ENCODE results near the gene CAT.
"Not testable (repeated sequence)": the region's sequence is repeated elsewhere in the genome, so short reads cannot be mapped to it uniquely, and the experiment has no call there.

Gene CAT

DNA sequence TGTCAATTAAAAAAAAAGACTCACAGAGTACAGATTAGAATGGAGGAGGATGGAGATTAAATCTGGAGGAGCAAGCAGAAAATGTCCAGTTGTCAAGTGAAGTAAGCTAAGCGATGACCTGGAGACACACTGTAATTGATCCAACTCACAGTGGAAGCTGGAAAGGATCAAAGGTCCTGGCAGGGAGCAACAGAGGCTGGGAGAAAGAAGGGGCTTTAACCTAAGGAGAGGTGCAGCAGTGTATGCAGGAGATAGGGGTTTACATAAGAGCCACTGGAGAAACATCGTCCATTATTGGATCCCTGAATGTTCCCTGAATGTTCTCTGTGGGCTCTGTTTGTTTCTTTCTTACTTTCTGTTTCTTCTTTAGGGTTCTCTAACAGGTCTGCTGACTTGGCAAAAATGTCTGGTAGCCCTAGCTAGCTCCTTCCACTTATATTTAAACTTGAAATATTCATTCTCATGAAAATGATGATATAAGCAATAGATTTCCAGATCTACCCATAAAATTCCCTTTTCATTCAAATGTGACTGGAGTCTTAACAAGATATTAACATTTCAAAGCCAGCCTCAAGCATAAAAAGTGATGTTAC is 30.1 kb upstream of the CAT start:
- Histone ChIP-seq H3K9me3 (ENCODE audit: insufficient read depth, low read depth, low read length) (peaks cover 11% of the 10 kb centered on the region), H3K36me3 (ENCODE audit: insufficient read depth, low read depth, low read length) (no peaks in the 10 kb centered on the region), H3K27me3 (ENCODE audit: insufficient read depth, low read length) (no peaks in the 10 kb centered on the region), H3K4me1 (ENCODE audit: insufficient read depth, low read length) (no peaks in the 10 kb centered on the region), H3K27ac (ENCODE audit: low read length) (no peak overlapping the region), H3K9ac (ENCODE audit: low read depth, low read length) (no peak overlapping the region), H3K4me3 (ENCODE audit: low read length) (no peak overlapping the region)

GRCh38 chr11:34411111-34411510 is 27.6 kb upstream of the CAT start:
- Histone ChIP-seq H3K4me3 (ENCODE audit: low read length) (no peak overlapping the region), H3K9me3 (ENCODE audit: insufficient read depth, low read depth, low read length) (peaks cover 14% of the 10 kb centered on the region), H3K27me3 (ENCODE audit: insufficient read depth, low read length) (no peaks in the 10 kb centered on the region), H3K9ac (ENCODE audit: low read depth, low read length) (no peak overlapping the region), H3K4me1 (ENCODE audit: insufficient read depth, low read length) (no peaks in the 10 kb centered on the region), H3K27ac (ENCODE audit: low read length) (no peak overlapping the region), H3K36me3 (ENCODE audit: insufficient read depth, low read depth, low read length) (no peaks in the 10 kb centered on the region)

GRCh38 chr11:34411791-34412190 is 26.9 kb upstream of the CAT start:
- no peaks in the 10 kb centered on the region for H3K36me3 ChIP-seq (ENCODE audit: insufficient read depth, low read depth, low read length)
- no peak overlapping the region for H3K4me3 ChIP-seq (ENCODE audit: low read length)
- no peaks in the 10 kb centered on the region for H3K27me3 ChIP-seq (ENCODE audit: insufficient read depth, low read length)
- no peak overlapping the region for H3K27ac ChIP-seq (ENCODE audit: low read length)
- no peak overlapping the region for H3K9ac ChIP-seq (ENCODE audit: low read depth, low read length)
- peaks cover 14% of the 10 kb centered on the region for H3K9me3 ChIP-seq (ENCODE audit: insufficient read depth, low read depth, low read length)
- H3K4me1 ChIP-seq (ENCODE audit: insufficient read depth, low read length), result no peaks in the 10 kb centered on the region

DNA sequence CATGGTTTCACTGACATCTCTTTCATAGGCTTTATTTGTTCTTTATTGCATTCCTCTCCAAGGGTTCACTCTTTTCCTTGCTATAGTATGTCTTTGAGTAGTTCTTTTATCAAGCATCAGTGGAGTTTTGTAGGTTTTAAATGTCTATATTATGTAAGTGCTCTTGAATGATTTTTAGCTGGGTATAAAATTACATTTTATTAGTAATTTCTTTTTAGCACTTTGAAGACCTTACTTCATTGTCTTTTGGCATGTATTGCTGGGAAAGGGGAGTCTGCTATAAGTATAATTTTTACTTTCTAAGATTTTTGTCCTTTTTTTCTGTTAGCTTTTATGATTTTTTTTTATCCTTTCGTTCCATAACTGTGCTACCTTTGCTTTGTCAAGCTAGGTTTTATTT is 25.5 kb upstream of the CAT start:
- H3K27ac ChIP-seq (ENCODE audit: low read length), result no peak overlapping the region
- H3K36me3 ChIP-seq (ENCODE audit: insufficient read depth, low read depth, low read length), result no peaks in the 10 kb centered on the region
- peaks cover 14% of the 10 kb centered on the region for H3K9me3 ChIP-seq (ENCODE audit: insufficient read depth, low read depth, low read length)
- H3K4me1 ChIP-seq (ENCODE audit: insufficient read depth, low read length), result no peaks in the 10 kb centered on the region
- H3K9ac ChIP-seq (ENCODE audit: low read depth, low read length), result no peak overlapping the region
- no peak overlapping the region for H3K4me3 ChIP-seq (ENCODE audit: low read length)
- H3K27me3 ChIP-seq (ENCODE audit: insufficient read depth, low read length), result no peaks in the 10 kb centered on the region

DNA sequence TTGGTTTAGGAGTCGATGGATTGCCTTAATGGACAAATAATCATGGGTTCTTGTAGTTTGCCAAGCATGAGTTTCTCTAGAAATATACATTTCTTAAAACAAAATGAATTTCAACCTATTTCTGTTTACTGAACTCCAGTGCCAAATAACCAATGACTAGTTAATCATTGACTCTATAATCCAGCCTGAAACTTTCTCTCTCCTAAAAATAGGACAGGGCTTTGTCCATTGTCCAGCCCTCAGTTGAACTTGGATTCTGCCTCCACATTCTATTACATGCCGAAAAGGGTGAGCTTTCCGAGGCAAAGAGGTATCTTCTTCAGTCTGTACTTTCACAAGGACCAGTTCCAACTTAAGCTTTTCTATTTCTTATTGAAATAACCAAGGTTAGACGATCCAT is 23.2 kb upstream of the CAT start:
- H3K36me3 ChIP-seq (ENCODE audit: insufficient read depth, low read depth, low read length), result no peaks in the 10 kb centered on the region
- no peaks in the 10 kb centered on the region for H3K4me1 ChIP-seq (ENCODE audit: insufficient read depth, low read length)
- H3K9ac ChIP-seq (ENCODE audit: low read depth, low read length), result no peak overlapping the region
- no peak overlapping the region for H3K27ac ChIP-seq (ENCODE audit: low read length)
- no peaks in the 10 kb centered on the region for H3K27me3 ChIP-seq (ENCODE audit: insufficient read depth, low read length)
- H3K4me3 ChIP-seq (ENCODE audit: low read length), result no peak overlapping the region
- H3K9me3 ChIP-seq (ENCODE audit: insufficient read depth, low read depth, low read length), result peaks cover 14% of the 10 kb centered on the region

DNA sequence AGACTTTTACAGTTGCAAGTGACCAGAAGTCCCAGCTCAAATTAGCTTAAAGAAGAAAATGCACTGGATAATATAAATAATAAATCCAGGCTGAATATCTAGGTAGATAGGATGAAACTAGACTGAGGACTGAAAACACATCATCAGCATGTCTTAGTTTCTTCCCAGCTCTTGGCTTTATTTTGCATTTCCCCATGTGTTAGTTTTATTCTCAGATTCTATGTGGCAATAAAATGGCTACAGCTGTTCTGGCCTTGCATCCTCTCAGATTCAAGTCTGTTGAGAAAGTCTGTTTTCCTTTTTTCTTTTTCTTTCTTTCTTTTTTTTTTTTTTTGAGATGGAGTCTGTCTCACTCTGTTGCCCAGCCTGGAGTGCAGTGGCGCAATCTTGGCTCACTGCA is 22.6 kb upstream of the CAT start:
- peaks cover 14% of the 10 kb centered on the region for H3K9me3 ChIP-seq (ENCODE audit: insufficient read depth, low read depth, low read length)
- H3K27me3 ChIP-seq (ENCODE audit: insufficient read depth, low read length), result no peaks in the 10 kb centered on the region
- H3K4me3 ChIP-seq (ENCODE audit: low read length), result no peak overlapping the region
- H3K36me3 ChIP-seq (ENCODE audit: insufficient read depth, low read depth, low read length), result no peaks in the 10 kb centered on the region
- no peak overlapping the region for H3K27ac ChIP-seq (ENCODE audit: low read length)
- H3K9ac ChIP-seq (ENCODE audit: low read depth, low read length), result no peak overlapping the region
- H3K4me1 ChIP-seq (ENCODE audit: insufficient read depth, low read length), result no peaks in the 10 kb centered on the region

DNA sequence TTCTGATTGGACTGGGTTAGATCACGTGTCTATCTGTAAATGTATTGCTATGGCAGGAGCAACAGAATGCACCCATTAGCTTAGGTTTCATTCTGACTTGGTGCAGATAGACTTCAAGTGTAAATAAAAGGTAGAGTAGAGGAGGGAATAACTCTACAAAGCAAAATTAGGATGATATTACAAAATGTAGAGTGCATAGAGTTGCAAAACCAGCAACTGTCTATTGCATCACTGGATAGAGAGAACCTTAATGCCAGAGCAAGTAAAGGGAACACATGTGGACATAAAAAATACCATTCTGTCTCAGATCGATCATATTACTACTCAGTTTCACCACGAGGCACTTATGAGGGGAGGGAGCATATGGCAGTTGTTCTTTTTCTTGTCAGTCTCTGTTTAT is 22.0 kb upstream of the CAT start:
- H3K9me3 ChIP-seq (ENCODE audit: insufficient read depth, low read depth, low read length), result peaks cover 14% of the 10 kb centered on the region
- H3K9ac ChIP-seq (ENCODE audit: low read depth, low read length), result no peak overlapping the region
- H3K27ac ChIP-seq (ENCODE audit: low read length), result no peak overlapping the region
- H3K36me3 ChIP-seq (ENCODE audit: insufficient read depth, low read depth, low read length), result no peaks in the 10 kb centered on the region
- H3K27me3 ChIP-seq (ENCODE audit: insufficient read depth, low read length), result no peaks in the 10 kb centered on the region
- no peak overlapping the region for H3K4me3 ChIP-seq (ENCODE audit: low read length)
- no peaks in the 10 kb centered on the region for H3K4me1 ChIP-seq (ENCODE audit: insufficient read depth, low read length)

GRCh38 chr11:34417202-34417601 is 21.5 kb upstream of the CAT start:
- Histone ChIP-seq H3K4me3 (ENCODE audit: low read length) (no peak overlapping the region), H3K36me3 (ENCODE audit: insufficient read depth, low read depth, low read length) (no peaks in the 10 kb centered on the region), H3K27ac (ENCODE audit: low read length) (no peak overlapping the region), H3K9me3 (ENCODE audit: insufficient read depth, low read depth, low read length) (peaks cover 14% of the 10 kb centered on the region), H3K9ac (ENCODE audit: low read depth, low read length) (no peak overlapping the region), H3K4me1 (ENCODE audit: insufficient read depth, low read length) (no peaks in the 10 kb centered on the region), H3K27me3 (ENCODE audit: insufficient read depth, low read length) (no peaks in the 10 kb centered on the region)

DNA sequence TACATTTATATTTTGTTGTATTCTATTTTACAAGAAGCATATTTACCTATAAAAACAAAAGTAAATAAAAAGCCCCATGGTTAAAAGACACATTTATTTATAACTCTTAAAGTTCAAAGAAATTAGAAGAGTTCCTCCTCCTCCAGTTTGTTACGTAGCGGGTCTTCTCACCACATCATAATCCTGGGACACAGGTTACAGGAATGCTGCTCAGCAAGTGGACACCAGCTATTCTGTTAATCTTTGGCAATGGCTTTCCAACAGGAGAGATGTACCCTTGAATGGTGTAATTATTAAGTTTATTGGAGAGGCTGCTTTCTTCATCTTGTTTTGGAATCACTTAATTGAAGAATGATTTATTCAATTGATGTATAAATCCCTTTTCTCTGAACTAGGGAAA is 19.6 kb upstream of the CAT start:
- Histone ChIP-seq H3K9ac (ENCODE audit: low read depth, low read length) (no peak overlapping the region), H3K9me3 (ENCODE audit: insufficient read depth, low read depth, low read length) (no peaks in the 10 kb centered on the region; the same call in 1 of the 2 replicates), H3K4me3 (ENCODE audit: low read length) (no peak overlapping the region), H3K4me1 (ENCODE audit: insufficient read depth, low read length) (no peaks in the 10 kb centered on the region), H3K27ac (ENCODE audit: low read length) (no peak overlapping the region), H3K27me3 (ENCODE audit: insufficient read depth, low read length) (no peaks in the 10 kb centered on the region), H3K36me3 (ENCODE audit: insufficient read depth, low read depth, low read length) (no peaks in the 10 kb centered on the region)

DNA sequence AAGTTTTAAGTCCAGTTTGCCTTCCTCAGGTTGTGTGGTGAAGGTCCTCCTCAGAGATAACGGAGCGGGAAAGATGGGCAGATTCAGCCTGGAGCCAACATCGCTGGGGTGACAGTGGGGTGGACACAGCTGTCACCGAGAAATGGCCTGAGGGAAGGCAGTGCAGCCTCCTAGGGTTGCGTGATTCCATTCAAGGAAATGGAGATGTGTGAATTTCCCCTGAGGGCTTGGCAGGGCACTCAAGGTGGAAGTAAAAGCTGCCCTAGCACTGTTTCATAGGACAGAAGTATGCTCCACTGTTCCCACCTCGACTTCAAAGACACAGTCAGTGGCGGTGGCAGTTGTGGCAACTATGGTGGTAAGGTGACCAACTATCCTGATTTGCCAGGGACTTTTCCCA is 15.4 kb upstream of the CAT start:
- no peak overlapping the region for H3K27ac ChIP-seq (ENCODE audit: low read length)
- no peaks in the 10 kb centered on the region for H3K9me3 ChIP-seq (ENCODE audit: insufficient read depth, low read depth, low read length)
- H3K27me3 ChIP-seq (ENCODE audit: insufficient read depth, low read length), result no peaks in the 10 kb centered on the region
- no peaks in the 10 kb centered on the region for H3K4me1 ChIP-seq (ENCODE audit: insufficient read depth, low read length)
- H3K4me3 ChIP-seq (ENCODE audit: low read length), result no peak overlapping the region
- no peak overlapping the region for H3K9ac ChIP-seq (ENCODE audit: low read depth, low read length)
- H3K36me3 ChIP-seq (ENCODE audit: insufficient read depth, low read depth, low read length), result no peaks in the 10 kb centered on the region

DNA sequence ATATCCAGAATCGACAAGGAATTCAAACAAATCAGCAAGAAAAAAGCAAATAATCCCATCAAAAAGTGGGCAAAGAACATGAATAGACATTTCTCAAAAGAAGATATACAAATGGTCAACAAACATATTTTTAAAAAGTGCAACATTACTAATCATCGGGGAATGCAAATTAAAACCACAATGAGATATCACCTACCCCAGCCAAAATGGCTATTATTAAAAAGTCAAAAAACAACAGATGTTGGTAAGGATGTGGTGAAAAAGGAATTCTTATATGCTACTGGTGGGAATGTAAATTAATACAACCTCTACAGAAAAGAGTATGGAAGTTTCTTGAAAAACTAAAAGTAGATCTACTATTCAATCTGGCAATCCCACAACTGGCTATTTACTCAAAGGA is 13.9 kb upstream of the CAT start:
- H3K4me3 ChIP-seq (ENCODE audit: low read length); H3K4me1 ChIP-seq (ENCODE audit: insufficient read depth, low read length); H3K27ac ChIP-seq (ENCODE audit: low read length); H3K27me3 ChIP-seq (ENCODE audit: insufficient read depth, low read length); H3K9me3 ChIP-seq (ENCODE audit: insufficient read depth, low read depth, low read length); H3K36me3 ChIP-seq (ENCODE audit: insufficient read depth, low read depth, low read length); H3K9ac ChIP-seq (ENCODE audit: low read depth, low read length): not testable (repeated sequence)

- Histone ChIP-seq H3K4me3 (ENCODE audit: low read length) (no peak overlapping the region), H3K9me3 (ENCODE audit: insufficient read depth, low read depth, low read length) (no peaks in the 10 kb centered on the region), H3K9ac (ENCODE audit: low read depth, low read length) (no peak overlapping the region), H3K27me3 (ENCODE audit: insufficient read depth, low read length) (no peaks in the 10 kb centered on the region), H3K4me1 (ENCODE audit: insufficient read depth, low read length) (no peaks in the 10 kb centered on the region), H3K36me3 (ENCODE audit: insufficient read depth, low read depth, low read length) (no peaks in the 10 kb centered on the region), H3K27ac (ENCODE audit: low read length) (no peak overlapping the region)
Observed at GRCh38 chr11:34425360-34425759, 13.4 kb upstream of the CAT start.

DNA sequence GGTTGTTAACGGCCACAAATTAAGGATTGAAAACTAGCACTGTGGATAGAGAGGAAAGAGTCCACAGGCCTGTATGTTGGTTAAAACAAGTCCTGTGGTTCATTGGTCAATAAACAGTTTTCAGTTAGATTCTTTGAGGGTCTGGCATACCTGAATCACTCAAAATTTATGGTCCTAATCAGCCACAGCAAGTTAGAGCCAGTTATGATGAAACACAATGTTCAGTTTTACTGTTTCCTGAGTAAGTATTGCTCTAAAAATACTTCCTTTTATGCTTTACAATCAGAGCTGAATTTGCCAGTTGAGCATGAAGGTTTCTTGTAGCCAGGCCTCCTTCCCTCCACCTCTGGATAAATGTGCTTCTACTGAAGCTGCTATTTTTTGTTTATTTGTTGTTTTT is 12.9 kb upstream of the CAT start:
- Histone ChIP-seq H3K9me3 (ENCODE audit: insufficient read depth, low read depth, low read length) (no peaks in the 10 kb centered on the region), H3K4me1 (ENCODE audit: insufficient read depth, low read length) (no peaks in the 10 kb centered on the region), H3K36me3 (ENCODE audit: insufficient read depth, low read depth, low read length) (no peaks in the 10 kb centered on the region), H3K27me3 (ENCODE audit: insufficient read depth, low read length) (no peaks in the 10 kb centered on the region), H3K4me3 (ENCODE audit: low read length) (no peak overlapping the region), H3K9ac (ENCODE audit: low read depth, low read length) (no peak overlapping the region), H3K27ac (ENCODE audit: low read length) (no peak overlapping the region)
